Activated CD8-positive, alpha-beta memory T cell treated with anti-CD3 and anti-CD28 coated beads for 1 hour (primary cell): ENCODE results near the gene UGT1A8.

ENCODE experiments used
- DNase-seq, 2 donors: peaks; one replicate each; pipeline ENCODE4 v3.0.0-alpha.2; 2020; ENCODE audit warnings: low read depth in 1 of 2; ENCODE audit errors: extremely low read depth in 1 of 2

The UGT1A8 gene

DNA sequence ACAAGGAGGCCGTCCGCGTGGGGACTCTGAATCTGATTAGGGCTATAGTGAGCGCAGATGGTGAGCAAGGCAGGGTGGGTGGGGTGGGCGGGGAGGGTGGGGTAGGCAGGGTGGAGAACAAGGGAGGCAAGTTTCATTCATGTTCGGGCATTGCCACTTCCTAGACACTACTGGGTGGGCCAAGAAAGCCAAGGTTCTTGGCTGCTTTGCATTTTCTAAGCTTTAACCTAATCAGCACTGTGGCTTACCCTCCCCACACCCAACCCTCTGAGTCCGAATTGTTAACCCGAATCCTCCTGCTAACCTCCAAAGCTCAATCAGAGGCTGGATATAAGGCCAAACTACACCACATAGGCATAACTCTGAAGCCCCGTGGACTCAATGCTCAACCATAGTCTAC is 178.8 kb downstream of the UGT1A8 start:
- DNase-seq, result no peak

- no peak for DNase-seq
Observed at GRCh38 chr2:233798335-233799086, 181.1 kb downstream of the UGT1A8 start.

DNA sequence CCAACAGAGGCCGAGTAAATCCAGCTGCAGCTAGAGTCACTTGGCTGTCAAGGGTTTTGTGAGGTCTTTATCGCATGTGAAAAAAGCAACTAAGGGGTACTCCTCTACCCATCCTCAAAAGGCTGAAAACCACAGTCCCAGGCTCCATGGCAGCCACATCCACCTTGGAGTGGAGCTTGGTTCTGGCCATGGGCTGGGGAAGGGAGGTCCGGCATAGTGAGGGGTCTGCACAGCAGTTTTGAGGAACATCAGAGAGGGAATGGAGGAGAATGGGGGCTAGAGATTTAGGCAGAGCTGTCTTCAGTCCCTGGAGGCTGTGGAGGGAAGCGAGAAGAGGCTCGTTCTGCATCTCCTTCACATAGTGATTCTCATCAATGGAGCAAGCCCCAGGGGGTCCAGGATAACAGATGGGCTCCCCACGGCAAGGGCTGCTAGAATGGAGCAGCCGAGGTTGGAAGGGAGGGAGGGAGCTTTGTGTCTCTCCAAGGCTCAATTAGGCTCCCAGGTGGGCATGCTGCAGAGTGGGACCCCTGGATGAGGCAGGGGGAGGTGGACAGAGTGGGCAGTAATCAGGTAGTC is 181.7 kb downstream of the UGT1A8 start:
- no peak for DNase-seq

GRCh38 chr2:233799716-233800115 is 182.3 kb downstream of the UGT1A8 start:
- DNase-seq, result no peak

- no peak for DNase-seq
Observed at GRCh38 chr2:233800208-233800607, 182.8 kb downstream of the UGT1A8 start.

GRCh38 chr2:233801357-233802131 is 184.1 kb downstream of the UGT1A8 start:
- no peak for DNase-seq

GRCh38 chr2:233802132-233802815 is 184.8 kb downstream of the UGT1A8 start:
- DNase-seq, result no peak

GRCh38 chr2:233803292-233803911 is 186.0 kb downstream of the UGT1A8 start:
- DNase-seq, result no peak

DNA sequence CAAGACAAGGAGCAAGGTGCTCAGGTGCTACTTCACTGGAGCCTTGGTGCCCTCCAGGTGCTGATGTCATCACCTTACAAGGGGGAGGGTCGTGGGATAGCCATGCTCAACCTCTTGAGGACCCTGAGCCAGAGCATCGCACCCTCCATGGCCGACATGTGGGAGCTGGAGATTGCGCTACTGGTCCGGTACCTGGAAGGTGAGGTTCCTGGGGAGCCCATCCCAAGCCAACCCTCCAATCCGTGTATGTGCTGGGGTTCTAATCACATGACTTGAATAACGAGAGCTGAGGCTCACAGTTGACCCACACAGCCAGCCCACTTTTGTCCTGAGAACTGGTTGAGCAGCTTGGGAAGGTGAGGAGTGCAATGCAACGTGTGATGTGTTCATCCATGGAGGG is 186.6 kb downstream of the UGT1A8 start:
- no peak for DNase-seq

GRCh38 chr2:233807215-233807865 is 189.9 kb downstream of the UGT1A8 start:
- DNase-seq, result no peak

DNA sequence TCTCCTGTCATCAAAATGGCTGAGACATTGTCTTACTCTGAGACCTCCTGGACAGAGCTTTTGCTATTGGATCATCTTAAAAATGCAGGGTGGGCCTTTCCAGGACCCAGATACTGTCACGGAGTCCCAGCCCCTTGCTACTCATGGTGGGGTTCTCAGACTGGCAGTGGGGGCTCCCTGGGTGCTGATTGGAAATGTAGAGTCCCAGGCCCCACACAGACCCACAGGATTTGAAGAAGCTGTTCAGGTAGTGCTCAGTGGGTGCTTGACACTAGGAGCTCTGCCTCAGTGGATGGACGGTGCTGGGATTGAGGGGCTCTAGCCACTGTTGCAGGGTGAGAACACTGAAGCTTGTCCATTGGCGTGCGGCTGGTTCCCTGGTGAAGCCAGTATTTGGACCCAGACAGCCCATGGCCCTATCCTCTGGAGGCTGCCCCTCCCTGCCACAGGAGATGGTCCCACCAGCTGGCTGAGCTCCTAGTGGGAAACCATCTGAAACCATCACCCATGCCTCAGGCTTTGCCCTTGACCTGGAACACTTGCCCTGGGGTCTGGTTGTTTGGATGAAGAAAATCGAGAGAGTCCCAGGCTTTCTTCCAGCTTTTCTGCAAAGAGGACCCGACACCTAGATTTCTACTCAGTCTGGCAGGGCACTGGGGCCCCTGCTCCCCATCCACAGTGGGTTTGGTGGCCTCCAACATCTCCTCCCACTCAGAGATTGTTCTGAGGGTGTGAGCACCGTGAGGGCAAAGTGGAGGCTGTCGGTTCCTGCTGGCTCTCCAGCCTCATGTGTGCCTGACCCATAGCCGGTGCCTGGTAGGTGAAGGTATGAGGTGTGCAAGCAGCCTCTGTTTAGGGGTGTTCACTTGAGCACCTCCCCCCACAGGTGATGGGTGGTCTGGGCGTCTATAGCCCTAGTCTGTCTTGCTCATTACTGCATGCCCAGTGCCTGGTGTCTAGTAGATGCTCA is 190.8 kb downstream of the UGT1A8 start:
- DNase-seq, result no peak

DNA sequence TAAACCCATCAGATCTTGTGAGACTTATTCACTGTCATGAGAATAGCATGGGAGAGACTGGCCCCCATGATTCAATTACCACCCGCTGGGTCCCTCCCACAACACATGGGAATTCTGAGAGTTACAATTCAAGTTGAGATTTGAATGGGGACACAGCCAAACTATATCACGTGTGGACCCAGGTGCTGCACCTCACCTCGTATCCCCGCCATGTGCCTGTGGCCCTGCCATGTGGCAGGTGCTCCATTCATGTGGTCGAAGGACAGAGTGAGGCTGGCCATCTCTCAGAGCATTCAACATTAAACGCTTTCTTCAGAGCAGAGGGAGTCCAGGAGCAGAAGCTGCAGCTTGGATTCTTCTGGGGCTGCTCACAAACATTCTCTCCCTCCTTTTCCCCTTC is 193.0 kb downstream of the UGT1A8 start:
- DNase-seq, result no peak

- DNase-seq, result no peak
Observed at GRCh38 chr2:233811087-233811486, 193.7 kb downstream of the UGT1A8 start.

DNA sequence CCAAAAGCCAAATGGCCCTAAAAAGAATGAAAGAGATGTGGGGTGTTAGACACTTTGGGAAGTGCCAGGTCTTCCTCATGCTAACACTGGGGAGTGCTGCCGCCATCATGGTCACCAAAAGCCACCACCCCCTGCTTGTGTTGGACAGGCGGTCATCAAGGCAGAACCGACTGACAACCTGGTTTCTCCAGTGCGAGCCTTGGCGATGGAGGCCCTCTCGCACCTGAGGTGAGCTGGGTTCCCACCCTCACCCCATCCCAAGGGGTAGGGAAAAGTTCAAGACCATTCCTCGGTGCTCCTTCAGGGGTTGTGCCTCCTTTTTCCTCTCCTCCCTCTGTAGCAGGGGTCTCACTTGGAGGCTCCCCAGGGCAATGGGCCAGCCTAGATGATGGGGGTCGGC is 194.3 kb downstream of the UGT1A8 start:
- no peak for DNase-seq

DNA sequence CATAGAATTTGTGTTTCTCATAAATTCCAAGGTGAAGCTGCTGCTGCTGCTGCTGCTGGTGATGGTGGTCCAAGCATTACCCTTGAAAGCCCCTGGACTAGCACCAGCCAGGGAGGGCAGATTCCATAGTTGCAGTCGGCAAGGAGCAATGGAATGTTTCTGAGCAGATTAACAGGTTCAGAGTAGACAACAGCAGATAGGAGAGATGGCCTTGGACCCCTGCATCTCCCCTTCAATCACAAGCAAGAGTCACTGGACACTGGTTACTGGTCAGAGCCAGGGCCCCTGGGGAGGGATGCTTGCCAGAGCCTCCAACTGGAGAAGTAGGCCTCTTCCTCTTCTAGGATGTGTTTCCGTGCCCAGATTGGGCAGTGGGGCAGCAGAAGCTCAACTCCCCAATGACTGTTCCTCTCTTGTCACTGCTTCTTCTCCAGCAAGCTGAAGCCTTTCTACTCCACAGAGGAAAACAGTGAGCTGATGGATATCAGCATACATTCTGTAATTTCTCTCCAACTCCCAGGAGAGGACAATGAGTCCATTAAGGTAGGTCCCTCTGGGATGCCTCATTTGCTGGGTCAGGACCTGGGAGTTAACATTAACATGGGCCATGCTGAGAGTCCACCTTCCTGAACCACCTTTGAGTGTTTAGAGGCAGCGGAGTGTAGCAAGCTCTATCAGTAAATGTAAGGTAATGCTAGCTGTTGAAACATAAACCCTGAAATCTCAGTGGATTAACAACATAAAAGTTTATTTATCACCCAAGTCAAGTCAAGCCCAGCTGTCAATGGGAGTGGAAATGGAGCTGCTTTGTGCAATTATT is 196.0 kb downstream of the UGT1A8 start:
- DNase-seq, result no peak

DNA sequence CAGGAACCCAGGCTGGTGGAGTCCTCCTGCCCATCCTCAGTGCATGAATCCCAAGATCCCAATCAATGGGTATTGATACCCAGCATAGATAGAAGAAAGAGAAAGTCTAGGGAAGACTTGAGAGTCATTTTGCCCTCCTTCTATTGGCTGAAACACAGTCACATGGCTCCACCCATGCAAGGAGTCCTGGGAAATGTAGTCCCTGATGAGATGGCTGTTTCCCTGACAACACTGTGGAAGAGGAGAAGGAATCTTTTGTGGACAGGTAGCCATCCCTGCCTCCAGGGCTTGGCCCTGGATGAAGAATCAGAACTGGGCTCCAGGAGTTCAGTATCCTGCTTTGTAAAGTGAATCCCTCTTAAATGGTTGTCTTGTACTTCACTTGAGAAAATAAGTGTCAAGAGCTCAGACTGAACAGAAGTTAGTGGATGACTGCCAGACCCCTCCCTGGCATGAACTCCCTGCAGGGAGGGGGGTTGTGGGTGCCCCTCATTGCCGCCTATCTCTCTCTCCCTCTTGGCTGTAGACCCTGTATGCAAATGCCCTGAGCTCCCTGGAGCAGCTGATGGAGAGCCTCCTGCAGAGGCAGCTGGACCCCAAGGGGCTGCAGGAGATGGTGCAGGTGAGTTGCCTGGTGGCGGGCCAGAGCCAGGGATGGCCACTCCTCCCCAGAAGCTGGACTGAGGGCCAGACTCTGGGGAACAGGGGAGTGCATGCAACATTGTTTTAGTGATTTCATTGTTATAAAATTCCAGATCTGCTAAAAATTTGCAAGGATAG is 196.8 kb downstream of the UGT1A8 start:
- no peak for DNase-seq

DNA sequence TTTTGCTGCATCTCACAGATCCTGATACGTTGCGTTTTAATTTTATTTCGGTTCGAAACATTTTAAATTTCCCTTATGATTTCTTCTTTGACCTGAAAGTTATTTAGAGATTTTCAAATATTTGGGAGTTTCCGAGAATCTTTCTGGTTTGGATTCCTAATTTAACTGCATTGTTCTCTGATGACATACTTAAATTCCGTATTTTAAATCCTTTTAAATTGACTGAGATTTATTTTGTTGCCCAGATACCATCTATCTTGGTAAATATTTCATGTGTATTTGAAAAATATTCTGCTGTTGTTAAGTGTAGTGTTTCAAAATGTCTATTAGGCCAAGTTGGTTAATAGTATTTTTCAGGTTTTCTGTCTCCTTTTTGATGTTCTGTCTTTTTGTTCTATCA is 198.4 kb downstream of the UGT1A8 start:
- DNase-seq, result no peak

DNA sequence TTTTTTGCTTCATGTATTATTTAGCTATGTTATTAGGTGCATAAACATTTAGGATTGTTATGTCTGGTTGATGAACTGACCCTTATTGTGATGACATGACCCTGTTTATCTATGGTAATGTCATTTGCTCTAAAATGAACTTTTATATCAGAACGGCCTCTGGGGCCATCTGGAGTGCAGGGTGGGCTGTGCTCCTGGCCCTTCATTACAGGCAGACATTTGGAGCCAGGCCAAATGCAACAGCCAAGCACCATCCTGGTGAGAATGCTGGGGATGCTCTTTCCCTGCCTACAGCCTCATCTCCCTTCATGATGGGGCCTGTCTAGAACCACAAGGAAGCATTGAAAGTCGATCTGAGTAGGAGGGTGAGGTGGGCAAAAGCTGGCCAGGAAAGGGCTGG is 198.9 kb downstream of the UGT1A8 start:
- no peak for DNase-seq
